Lower leg skin (tissue), 3 donors: ENCODE data around the gene CDC14A.

Experiments
- POLR2A ChIP-seq, 2 donors: fragments of 450-650 bp; IDR thresholded peaks; one replicate each; pipeline ENCODE4 v1.6.1; 2016 to 2017; ENCODE audit warnings: antibody characterized with exemption in 2 of 2, mild to moderate bottlenecking in 1 of 2, moderate library complexity in 1 of 2
- TF ChIP-seq, protein P1 (sequence below), 3 donors: fragments of 450-650 bp; IDR thresholded peaks; one replicate each; pipeline ENCODE4 v1.5.1; 2016; ENCODE audit warnings: antibody characterized with exemption in 3 of 3, mild to moderate bottlenecking in 3 of 3, moderate library complexity in 2 of 3

DNA sequence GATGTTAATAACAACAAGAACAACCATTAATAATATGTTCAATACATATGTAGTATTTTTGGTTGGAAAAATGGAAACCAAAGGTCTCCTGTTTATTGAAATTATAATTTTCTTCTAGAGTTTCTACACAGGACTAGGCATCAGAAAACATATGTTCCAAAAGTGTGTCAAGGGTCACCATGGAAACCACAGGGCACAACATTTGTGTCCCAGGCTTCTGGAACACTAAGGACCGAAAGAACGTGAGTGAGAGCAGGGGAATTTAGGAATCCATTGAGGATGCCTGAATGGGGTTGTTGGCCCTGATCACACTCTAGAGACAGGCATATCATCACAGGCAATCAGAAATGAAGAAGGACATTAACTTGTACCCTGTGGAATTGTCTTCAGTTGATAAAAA, 7.5 kb upstream of the CDC14A start:
- TF ChIP-seq, protein P1, sequence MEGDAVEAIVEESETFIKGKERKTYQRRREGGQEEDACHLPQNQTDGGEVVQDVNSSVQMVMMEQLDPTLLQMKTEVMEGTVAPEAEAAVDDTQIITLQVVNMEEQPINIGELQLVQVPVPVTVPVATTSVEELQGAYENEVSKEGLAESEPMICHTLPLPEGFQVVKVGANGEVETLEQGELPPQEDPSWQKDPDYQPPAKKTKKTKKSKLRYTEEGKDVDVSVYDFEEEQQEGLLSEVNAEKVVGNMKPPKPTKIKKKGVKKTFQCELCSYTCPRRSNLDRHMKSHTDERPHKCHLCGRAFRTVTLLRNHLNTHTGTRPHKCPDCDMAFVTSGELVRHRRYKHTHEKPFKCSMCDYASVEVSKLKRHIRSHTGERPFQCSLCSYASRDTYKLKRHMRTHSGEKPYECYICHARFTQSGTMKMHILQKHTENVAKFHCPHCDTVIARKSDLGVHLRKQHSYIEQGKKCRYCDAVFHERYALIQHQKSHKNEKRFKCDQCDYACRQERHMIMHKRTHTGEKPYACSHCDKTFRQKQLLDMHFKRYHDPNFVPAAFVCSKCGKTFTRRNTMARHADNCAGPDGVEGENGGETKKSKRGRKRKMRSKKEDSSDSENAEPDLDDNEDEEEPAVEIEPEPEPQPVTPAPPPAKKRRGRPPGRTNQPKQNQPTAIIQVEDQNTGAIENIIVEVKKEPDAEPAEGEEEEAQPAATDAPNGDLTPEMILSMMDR (IDR thresholded peaks at IDR 0.05): no peak
- no peak for TF ChIP-seq POLR2A (IDR thresholded peaks at IDR 0.05)
